ENCODE data around the gene PPID.

Gene PPID

GRCh38 chr4:158739600-158739999, 16.4 kb upstream of the PPID start:
- DNase-seq, result no peak
- Histone ChIP-seq H3K4me3 (ENCODE audit: low read depth, low read length) (no peak overlapping the region), H3K4me1 (no peaks in the 10 kb centered on the region), H3K27me3 (no peaks in the 10 kb centered on the region; the same call in 1 of the 2 replicates), H3K36me3 (no peaks in the 10 kb centered on the region), H3K9me3 (no peaks in the 10 kb centered on the region)
- TF ChIP-seq, protein P1, sequence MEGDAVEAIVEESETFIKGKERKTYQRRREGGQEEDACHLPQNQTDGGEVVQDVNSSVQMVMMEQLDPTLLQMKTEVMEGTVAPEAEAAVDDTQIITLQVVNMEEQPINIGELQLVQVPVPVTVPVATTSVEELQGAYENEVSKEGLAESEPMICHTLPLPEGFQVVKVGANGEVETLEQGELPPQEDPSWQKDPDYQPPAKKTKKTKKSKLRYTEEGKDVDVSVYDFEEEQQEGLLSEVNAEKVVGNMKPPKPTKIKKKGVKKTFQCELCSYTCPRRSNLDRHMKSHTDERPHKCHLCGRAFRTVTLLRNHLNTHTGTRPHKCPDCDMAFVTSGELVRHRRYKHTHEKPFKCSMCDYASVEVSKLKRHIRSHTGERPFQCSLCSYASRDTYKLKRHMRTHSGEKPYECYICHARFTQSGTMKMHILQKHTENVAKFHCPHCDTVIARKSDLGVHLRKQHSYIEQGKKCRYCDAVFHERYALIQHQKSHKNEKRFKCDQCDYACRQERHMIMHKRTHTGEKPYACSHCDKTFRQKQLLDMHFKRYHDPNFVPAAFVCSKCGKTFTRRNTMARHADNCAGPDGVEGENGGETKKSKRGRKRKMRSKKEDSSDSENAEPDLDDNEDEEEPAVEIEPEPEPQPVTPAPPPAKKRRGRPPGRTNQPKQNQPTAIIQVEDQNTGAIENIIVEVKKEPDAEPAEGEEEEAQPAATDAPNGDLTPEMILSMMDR (IDR thresholded peaks at IDR 0.05; ENCODE audit: low read depth, low read length), result no peak

- Histone ChIP-seq H3K27me3 (no peaks in the 10 kb centered on the region; the same call in 1 of the 2 replicates), H3K36me3 (no peaks in the 10 kb centered on the region), H3K9me3 (no peaks in the 10 kb centered on the region), H3K4me1 (no peaks in the 10 kb centered on the region), H3K4me3 (ENCODE audit: low read depth, low read length) (no peak overlapping the region)
- TF ChIP-seq, protein P1 (IDR thresholded peaks at IDR 0.05; ENCODE audit: low read depth, low read length), result no peak
- DNase-seq, result no peak
Measured at GRCh38 chr4:158738866-158739265, 15.7 kb upstream of the PPID start.

- Histone ChIP-seq H3K9me3 (no peaks in the 10 kb centered on the region), H3K4me1 (no peaks in the 10 kb centered on the region), H3K4me3 (ENCODE audit: low read depth, low read length) (no peak overlapping the region), H3K36me3 (no peaks in the 10 kb centered on the region), H3K27me3 (peaks cover 14% of the 10 kb centered on the region)
- TF ChIP-seq, protein P1 (IDR thresholded peaks at IDR 0.05; ENCODE audit: low read depth, low read length), result peak; percentile 93
- peak; percentile 67 for DNase-seq
Measured at GRCh38 chr4:158729716-158730559, 6.7 kb upstream of the PPID start.

GRCh38 chr4:158728236-158728635, 5.0 kb upstream of the PPID start:
- TF ChIP-seq, protein P1 (IDR thresholded peaks at IDR 0.05; ENCODE audit: low read depth, low read length), result no peak
- H3K36me3 ChIP-seq, result no peaks in the 10 kb centered on the region
- H3K9me3 ChIP-seq, result no peaks in the 10 kb centered on the region
- no peaks in the 10 kb centered on the region for H3K4me1 ChIP-seq
- H3K4me3 ChIP-seq (ENCODE audit: low read depth, low read length), result no peak overlapping the region
- no peak for DNase-seq
- peaks cover 14% of the 10 kb centered on the region for H3K27me3 ChIP-seq

DNA sequence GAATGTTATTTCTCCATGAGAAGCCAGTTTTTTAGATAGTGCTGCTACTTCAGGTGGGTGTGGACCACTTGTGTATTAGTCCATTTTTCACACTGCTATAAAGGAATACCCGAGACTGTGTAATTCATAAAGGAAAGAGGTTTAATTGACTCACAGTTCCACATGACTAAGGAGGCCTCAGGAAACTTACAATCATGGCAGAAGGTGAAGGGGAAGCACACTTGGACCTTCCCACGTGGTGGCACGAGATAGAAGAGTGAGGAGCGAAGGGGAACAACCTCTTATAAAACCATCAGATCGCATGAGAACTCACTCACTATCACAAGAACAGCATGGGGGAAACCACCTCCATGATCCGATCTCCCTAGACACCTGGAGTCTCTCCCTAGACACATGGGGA, 3.4 kb upstream of the PPID start:
- no peak for DNase-seq
- H3K36me3 ChIP-seq, result peaks cover 1% of the 10 kb centered on the region; the same call in 1 of the 2 replicates
- H3K9me3 ChIP-seq, result no peaks in the 10 kb centered on the region
- H3K4me3 ChIP-seq (ENCODE audit: low read depth, low read length), result no peak overlapping the region
- TF ChIP-seq, protein P1 (IDR thresholded peaks at IDR 0.05; ENCODE audit: low read depth, low read length), result no peak
- peaks cover 8% of the 10 kb centered on the region; the same call in 1 of the 2 replicates for H3K27me3 ChIP-seq
- H3K4me1 ChIP-seq, result no peaks in the 10 kb centered on the region

DNA sequence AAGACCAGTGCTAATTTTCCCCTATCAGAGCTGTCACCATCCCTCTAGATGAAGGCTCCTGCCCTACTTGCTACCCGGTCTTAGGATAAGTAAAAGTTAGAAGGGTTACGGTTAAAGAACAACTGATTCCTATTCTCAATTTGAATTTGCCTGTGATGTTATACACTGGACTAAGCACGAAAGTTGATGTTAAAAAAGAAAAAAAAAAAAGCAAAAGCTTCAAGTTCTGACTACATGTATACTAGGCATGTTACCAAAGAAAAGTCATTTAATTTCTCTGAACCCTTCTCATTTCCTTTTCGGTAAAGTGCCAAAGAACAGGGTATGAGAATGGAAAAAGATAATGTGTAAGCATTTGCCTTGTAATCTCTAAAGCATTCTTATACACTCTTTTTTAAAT, 1.4 kb upstream of the PPID start:
- H3K9me3 ChIP-seq, result no peaks in the 10 kb centered on the region
- TF ChIP-seq, protein P1 (IDR thresholded peaks at IDR 0.05; ENCODE audit: low read depth, low read length), result no peak
- DNase-seq, result no peak
- H3K4me3 ChIP-seq (ENCODE audit: low read depth, low read length), result no peak overlapping the region
- H3K27me3 ChIP-seq, result peaks cover 8% of the 10 kb centered on the region; the same call in 1 of the 2 replicates
- H3K36me3 ChIP-seq, result peaks cover 19% of the 10 kb centered on the region
- no peaks in the 10 kb centered on the region for H3K4me1 ChIP-seq

Data from BE2C (cell line).